ENCODE data around the gene ABLIM3. TPM values are rescaled to one million over a fixed set of nuclear protein-coding genes. Genes with fewer than 3 reads are reported as not detected.
A peak's percentile ranks its signal among the peaks of the same experiment; 100 is the strongest.

ABLIM3 gene
- polyA plus RNA-seq, 1 donor from 2014 or later: 17.7 TPM

- Histone ChIP-seq H3K4me2 (ENCODE audit: low read length) (peak overlapping the region; percentile 82), H2AFZ (ENCODE audit: low read depth, low read length) (peak overlapping the region; percentile 79), H3K9me3 (ENCODE audit: low read length) (no peaks in the 10 kb centered on the region), H4K20me1 (ENCODE audit: insufficient read depth) (no peaks in the 10 kb centered on the region), H3K9me2 (ENCODE audit: insufficient read depth, low read length) (no peaks in the 10 kb centered on the region), H3K27me3 (ENCODE audit: insufficient read depth, low read depth, low read length) (peaks cover 12% of the 10 kb centered on the region), H3K36me3 (ENCODE audit: insufficient read depth, low read length) (no peaks in the 10 kb centered on the region), H3K27ac (ENCODE audit: low read length) (peak overlapping the region; percentile 28), H3K4me3 (ENCODE audit: low read length) (peak overlapping the region; percentile 83), H3F3A (ENCODE audit: insufficient read depth, low read length, poor library complexity, severe bottlenecking) (no peaks in the 10 kb centered on the region), H3K9ac (ENCODE audit: low read length) (peak overlapping the region; percentile 81), H3K79me2 (replicated peaks; ENCODE audit: insufficient read depth, low read length) (no peaks in the 10 kb centered on the region)
- TF ChIP-seq TAF1 (IDR thresholded peaks at IDR 0.05; ENCODE audit: low read depth): peak; percentile 57
- TF ChIP-seq POLR2AphosphoS5 (IDR thresholded peaks at IDR 0.05): peak; percentile 48
- no peak for TF ChIP-seq REST (IDR thresholded peaks at IDR 0.05; ENCODE audit: borderline replicate concordance)
These were observed 911 bp downstream of the ABLIM3 start for GRCh38 chr5:149141957-149142851.

- H3F3A ChIP-seq (ENCODE audit: insufficient read depth, low read length, poor library complexity, severe bottlenecking): no peaks in the 10 kb centered on the region
- no peak overlapping the region for H3K27ac ChIP-seq (ENCODE audit: low read length)
- H3K27me3 ChIP-seq (ENCODE audit: insufficient read depth, low read depth, low read length): peaks cover 12% of the 10 kb centered on the region
- H3K9ac ChIP-seq (ENCODE audit: low read length): no peak overlapping the region
- H3K36me3 ChIP-seq (ENCODE audit: insufficient read depth, low read length): no peaks in the 10 kb centered on the region
- no peak for TF ChIP-seq REST (IDR thresholded peaks at IDR 0.05; ENCODE audit: borderline replicate concordance)
- no peak for TF ChIP-seq CTCF (IDR thresholded peaks at IDR 0.05; ENCODE audit: poor library complexity, severe bottlenecking)
- TF ChIP-seq TAF1 (IDR thresholded peaks at IDR 0.05; ENCODE audit: low read depth): no peak
- TF ChIP-seq EZH2 (IDR thresholded peaks at IDR 0.05; ENCODE audit: borderline replicate concordance, insufficient read depth, low read length, poor library complexity, severe bottlenecking): no peak
- TF ChIP-seq SMC3 (conservative IDR thresholded peaks at IDR 0.05; ENCODE audit: poor library complexity): no peak
- no peak for TF ChIP-seq RAD21 (conservative IDR thresholded peaks at IDR 0.05)
- TF ChIP-seq EP300 (conservative IDR thresholded peaks at IDR 0.05; ENCODE audit: poor library complexity, severe bottlenecking): no peak
- no peak for TF ChIP-seq MXI1 (conservative IDR thresholded peaks at IDR 0.05; ENCODE audit: poor library complexity, severe bottlenecking)
- no peak for TF ChIP-seq POLR2AphosphoS5 (IDR thresholded peaks at IDR 0.05)
- H4K20me1 ChIP-seq (ENCODE audit: insufficient read depth): no peaks in the 10 kb centered on the region
- H3K4me3 ChIP-seq (ENCODE audit: low read length): peak overlapping the region; percentile 51
- H3K9me2 ChIP-seq (ENCODE audit: insufficient read depth, low read length): no peaks in the 10 kb centered on the region
- H3K4me2 ChIP-seq (ENCODE audit: low read length): peak overlapping the region; percentile 82
- H2AFZ ChIP-seq (ENCODE audit: low read depth, low read length): no peak overlapping the region
- no peaks in the 10 kb centered on the region for H3K79me2 ChIP-seq (replicated peaks; ENCODE audit: insufficient read depth, low read length)
- no peaks in the 10 kb centered on the region for H3K9me3 ChIP-seq (ENCODE audit: low read length)
These were observed 2.2 kb downstream of the ABLIM3 start for GRCh38 chr5:149143470-149143869.
